ENCODE measurements around the gene DOHH.

Gene DOHH

GRCh38 chr19:3500429-3501101, at the start of gene DOHH:
Gene DOHH, minus strand, starts transcription at chr19:3500674. Its CDS starts 3,860 bp downstream, at chr19:3496814.
- peak; percentile 90 to 96 (median 94) for DNase-seq (ENCODE audit: low read depth in 3 of 3)

GRCh38 chr19:3549816-3550215, 49.3 kb upstream of the DOHH start:
- DNase-seq (ENCODE audit: low read depth in 3 of 3): no peak

GRCh38 chr19:3548606-3549005, 48.1 kb upstream of the DOHH start:
- DNase-seq (ENCODE audit: low read depth in 3 of 3): no peak

GRCh38 chr19:3547767-3548282, 47.4 kb upstream of the DOHH start:
- DNase-seq (ENCODE audit: low read depth in 3 of 3): no peak

- no peak for DNase-seq (ENCODE audit: low read depth in 3 of 3)
Measured at GRCh38 chr19:3547301-3547731, 46.8 kb upstream of the DOHH start.

GRCh38 chr19:3546119-3546518, 45.6 kb upstream of the DOHH start:
- DNase-seq (ENCODE audit: low read depth in 3 of 3): no peak

GRCh38 chr19:3545669-3546034, 45.2 kb upstream of the DOHH start:
- DNase-seq (ENCODE audit: low read depth in 3 of 3): no peak

- DNase-seq (ENCODE audit: low read depth in 3 of 3): peak; percentile 48 to 72 (median 71)
Measured at GRCh38 chr19:3544742-3545668, 44.5 kb upstream of the DOHH start.

GRCh38 chr19:3544058-3544376, 43.5 kb upstream of the DOHH start:
- no peak for DNase-seq (ENCODE audit: low read depth in 3 of 3)

- no peak for DNase-seq (ENCODE audit: low read depth in 3 of 3)
Measured at GRCh38 chr19:3543150-3544057, 42.9 kb upstream of the DOHH start.

- DNase-seq (ENCODE audit: low read depth in 3 of 3): no peak
Measured at GRCh38 chr19:3539756-3540118, 39.3 kb upstream of the DOHH start.

GRCh38 chr19:3538965-3539755, 38.7 kb upstream of the DOHH start, which contains the start of gene TEKTIP1:
Gene TEKTIP1, plus strand, starts transcription at chr19:3539174. Its CDS starts 4 bp downstream, at chr19:3539178.
- no peak for DNase-seq (ENCODE audit: low read depth in 3 of 3)

GRCh38 chr19:3538258-3538929, 37.9 kb upstream of the DOHH start:
- no peak for DNase-seq (ENCODE audit: low read depth in 3 of 3)

- DNase-seq (ENCODE audit: low read depth in 3 of 3): no peak
Measured at GRCh38 chr19:3537438-3538240, 37.2 kb upstream of the DOHH start.

- no peak for DNase-seq (ENCODE audit: low read depth in 3 of 3)
Measured at GRCh38 chr19:3537101-3537437, 36.6 kb upstream of the DOHH start.

GRCh38 chr19:3536429-3537100, 36.1 kb upstream of the DOHH start:
- no peak for DNase-seq (ENCODE audit: low read depth in 3 of 3)

- no peak for DNase-seq (ENCODE audit: low read depth in 3 of 3)
Measured at GRCh38 chr19:3535981-3536380, 35.5 kb upstream of the DOHH start.

- no peak for DNase-seq (ENCODE audit: low read depth in 3 of 3)
Measured at GRCh38 chr19:3535563-3535965, 35.1 kb upstream of the DOHH start.

- no peak for DNase-seq (ENCODE audit: low read depth in 3 of 3)
Measured at GRCh38 chr19:3535235-3535535, 34.7 kb upstream of the DOHH start.
